AG04449 (cell line): Measurements from ENCODE around the gene ELK4.

Experiments used
- CTCF ChIA-PET: fragments of 350-600 bp; formaldehyde crosslinking; extraction: SDS; loops from one replicate; lab custom pipeline; 2021; ENCODE audit warnings: antibody characterized with exemption; lab: Yijun Ruan, JAX
- POLR2A ChIA-PET: fragments of 400-600, 350-600 bp; formaldehyde crosslinking; extraction: SDS; loops from one replicate; lab custom pipeline; 2020; ENCODE audit warnings: antibody characterized with exemption, inconsistent platforms; lab: Yijun Ruan, JAX
- DNase-seq: peaks from one replicate; pipeline ENCODE4 v3.0.0-alpha.2; 2010; ENCODE audit warnings: low read depth, low spot score
- H3K4me3 ChIP-seq: 2 replicates; pipeline ENCODE4 v1.5.1; 2011; ENCODE audit warnings: low read depth, mild to moderate bottlenecking, control low read depth, low read length
- CTCF ChIP-seq: IDR thresholded peaks from one replicate; pipeline ENCODE4 v1.5.1; 2011; ENCODE audit warnings: mild to moderate bottlenecking, moderate library complexity, low read length, control low read depth, inconsistent platforms; ENCODE audit not compliant: insufficient read depth; ENCODE audit errors: missing control alignments

The ELK4 gene

GRCh38 chr1:205590777-205591513 lies 40.9 kb downstream of the ELK4 start:
- TF ChIP-seq CTCF: no peak
- CTCF ChIA-PET: interaction anchor here (0.6 to 10.3 kb wide), 45 partner anchors 8 to 387 kb away, joined by 3 to 741 read pairs (median 8); partner anchors contain the start of genes ELK4 and SLC45A3
- no peak overlapping the region for H3K4me3 ChIP-seq
- DNase-seq: no peak
- POLR2A ChIA-PET: no interaction called here

- POLR2A ChIA-PET: no interaction called here
- CTCF ChIA-PET: interaction anchor here (1.0 to 10.3 kb wide), 19 partner anchors 10 to 387 kb away, joined by 3 to 741 read pairs (median 20); partner anchors contain the start of genes ELK4 and SLC45A3
- DNase-seq: no peak
- TF ChIP-seq CTCF: no peak
- no peak overlapping the region for H3K4me3 ChIP-seq
These were observed 41.4 kb downstream of the ELK4 start for GRCh38 chr1:205590457-205590768.

GRCh38 chr1:205589618-205590456 lies 42.0 kb downstream of the ELK4 start:
- no peak for DNase-seq
- H3K4me3 ChIP-seq: no peak overlapping the region
- no peak for TF ChIP-seq CTCF
- ChIA-PET CTCF (interaction anchor here (1.0 to 10.3 kb wide), 18 partner anchors 10 to 390 kb away, joined by 3 to 741 read pairs (median 17); partner anchors contain the start of genes ELK4 and SLC45A3), POLR2A (interaction anchor here (0.7 kb wide), 1 partner anchor 78 kb away, joined by 3 read pairs; no protein-coding TSS in a partner anchor)

- DNase-seq: no peak
- ChIA-PET POLR2A (interaction anchor here (0.7 to 1.1 kb wide), 2 partner anchors 43 to 79 kb away, joined by 3 to 5 read pairs; no protein-coding TSS in a partner anchor), CTCF (interaction anchor here (1.0 to 10.3 kb wide), 17 partner anchors 10 to 391 kb away, joined by 3 to 741 read pairs (median 5); partner anchors contain the start of gene ELK4)
- no peak for TF ChIP-seq CTCF
- H3K4me3 ChIP-seq: no peak overlapping the region
These were observed 42.8 kb downstream of the ELK4 start for GRCh38 chr1:205589046-205589445.

- TF ChIP-seq CTCF: peak; percentile 78
- ChIA-PET POLR2A (interaction anchor here (0.7 to 1.1 kb wide), 2 partner anchors 44 to 70 kb away, joined by 3 to 5 read pairs; no protein-coding TSS in a partner anchor), CTCF (interaction anchor here (0.6 to 10.3 kb wide), 23 partner anchors 10 to 391 kb away, joined by 3 to 741 read pairs (median 4); partner anchors contain the start of gene ELK4)
- no peak for DNase-seq
- no peak overlapping the region for H3K4me3 ChIP-seq
These were observed 43.2 kb downstream of the ELK4 start for GRCh38 chr1:205588636-205589035.
